ENCODE data around the gene MAPKBP1.

MAPKBP1 gene

DNA sequence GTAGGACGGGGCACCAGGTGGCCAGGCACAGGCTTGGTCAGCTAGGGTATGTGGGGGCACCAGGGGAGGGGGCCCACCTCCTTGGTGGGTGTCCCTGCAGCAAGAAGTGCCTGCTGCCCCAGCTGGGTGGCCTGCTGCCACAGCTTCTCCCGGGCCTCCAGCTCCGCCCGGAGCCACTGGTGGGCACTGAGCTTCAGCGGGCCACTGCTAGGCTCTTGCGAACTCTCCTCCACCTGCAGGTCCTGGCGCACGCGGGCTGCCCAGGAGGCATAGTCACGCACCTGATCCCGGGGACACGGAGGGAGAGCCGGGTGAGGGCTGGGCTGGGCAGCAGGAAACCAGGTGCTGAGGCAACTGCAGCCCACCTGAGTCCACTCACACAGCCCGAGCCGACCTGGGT, 94.0 kb downstream of the MAPKBP1 start:
- DNase-seq (ENCODE audit: low spot score) = no peak

DNA sequence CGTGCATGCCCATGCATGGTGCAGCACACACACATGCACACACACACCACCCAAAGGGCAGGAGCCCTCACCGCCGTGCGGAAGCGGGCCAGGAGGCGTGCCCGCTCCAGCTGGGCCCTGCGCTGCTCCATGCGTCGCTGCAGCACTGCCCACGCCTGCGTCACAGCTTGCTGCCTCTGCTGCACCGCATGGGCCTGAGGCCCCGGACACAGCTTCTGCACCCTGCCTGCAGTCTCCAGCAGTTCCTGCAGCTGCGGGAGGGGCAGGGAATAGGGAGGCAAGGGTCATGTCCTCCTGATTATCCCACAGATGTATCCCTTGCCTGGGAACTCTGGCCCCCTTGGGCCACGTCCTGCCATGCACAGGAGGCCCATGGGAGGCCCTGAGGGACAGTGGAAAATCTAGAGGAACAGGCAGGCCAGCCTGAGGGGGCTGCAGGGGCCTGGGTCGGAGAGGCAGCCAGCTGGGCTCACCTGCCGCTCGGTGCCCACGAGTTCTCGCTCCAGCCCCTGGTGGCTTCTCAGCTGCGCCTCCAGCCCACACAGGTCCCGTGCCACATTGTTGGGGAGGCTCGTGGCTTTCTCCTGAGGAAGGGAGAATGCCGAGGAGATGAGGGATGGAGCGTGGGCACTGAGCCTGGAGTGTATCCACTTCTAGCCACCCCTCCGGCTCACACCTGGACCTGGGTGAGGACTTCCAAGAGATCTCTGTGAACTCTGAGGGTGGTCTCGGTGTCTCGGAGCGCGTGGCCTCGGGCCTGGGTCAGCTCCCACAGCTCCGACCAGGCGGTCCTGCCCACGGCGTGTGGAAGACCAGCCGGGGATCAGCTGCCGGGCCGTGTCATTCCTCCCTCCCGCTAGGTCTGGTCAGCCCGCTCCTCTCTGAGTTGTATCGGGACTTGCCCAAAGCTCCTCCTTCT, 95.7 kb downstream of the MAPKBP1 start:
- DNase-seq (ENCODE audit: low spot score) = no peak

DNA sequence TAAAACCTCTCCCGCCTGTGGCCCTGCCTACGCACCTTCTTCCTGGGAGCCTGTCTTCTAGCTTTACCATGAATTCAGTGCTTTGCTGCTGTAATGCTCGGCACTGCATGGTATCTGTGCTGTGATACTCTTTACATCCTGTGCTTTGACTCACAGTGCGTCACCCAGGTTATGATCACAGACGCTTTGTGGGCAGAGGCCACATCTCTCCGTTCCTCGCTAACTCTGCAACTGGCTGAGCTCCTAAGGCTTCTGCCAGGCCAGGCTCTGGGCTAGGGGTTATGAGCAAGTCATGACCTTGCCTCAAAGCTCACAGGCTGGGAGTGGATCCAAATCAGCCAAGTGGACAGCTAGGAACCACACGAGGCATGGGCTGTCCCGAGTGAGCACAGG, 96.4 kb downstream of the MAPKBP1 start:
- DNase-seq (ENCODE audit: low spot score) = no peak

DNA sequence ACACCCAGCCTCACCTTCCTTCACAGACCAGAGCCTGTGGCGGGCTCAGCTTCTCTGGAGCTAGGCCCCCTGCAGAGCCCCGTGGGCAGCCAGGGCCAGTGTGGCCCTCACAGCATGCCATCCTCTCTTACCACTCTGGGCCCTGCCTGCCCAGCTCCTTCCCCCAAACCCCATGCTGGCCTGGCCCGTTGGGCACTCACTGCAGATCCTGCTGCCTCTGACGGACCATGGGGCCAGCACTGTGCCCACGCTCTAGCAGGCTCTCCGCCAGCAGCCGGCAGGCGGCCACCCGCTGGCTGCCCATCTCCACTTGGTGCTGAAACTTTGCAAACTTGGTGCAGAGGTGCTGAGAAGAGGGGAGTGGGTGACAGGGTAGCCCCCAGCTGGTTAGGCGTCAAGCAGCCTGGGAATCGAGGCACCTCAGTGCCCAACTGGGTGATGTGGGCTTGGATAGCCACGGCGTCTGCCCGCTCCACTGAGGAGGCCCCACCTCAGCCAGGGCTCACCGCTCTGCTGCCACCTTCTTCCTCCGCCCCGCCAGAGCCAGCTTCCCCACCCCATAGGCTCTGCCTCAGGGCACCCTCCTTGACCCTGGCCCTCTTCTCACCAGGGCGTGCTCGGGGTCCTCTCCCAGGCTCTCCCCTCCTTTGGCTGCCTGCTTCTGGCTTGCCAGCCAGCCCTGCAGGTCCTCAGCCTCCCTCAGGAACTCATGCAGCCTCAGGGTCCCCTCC, 97.1 kb downstream of the MAPKBP1 start:
- DNase-seq (ENCODE audit: low spot score) = no peak

DNA sequence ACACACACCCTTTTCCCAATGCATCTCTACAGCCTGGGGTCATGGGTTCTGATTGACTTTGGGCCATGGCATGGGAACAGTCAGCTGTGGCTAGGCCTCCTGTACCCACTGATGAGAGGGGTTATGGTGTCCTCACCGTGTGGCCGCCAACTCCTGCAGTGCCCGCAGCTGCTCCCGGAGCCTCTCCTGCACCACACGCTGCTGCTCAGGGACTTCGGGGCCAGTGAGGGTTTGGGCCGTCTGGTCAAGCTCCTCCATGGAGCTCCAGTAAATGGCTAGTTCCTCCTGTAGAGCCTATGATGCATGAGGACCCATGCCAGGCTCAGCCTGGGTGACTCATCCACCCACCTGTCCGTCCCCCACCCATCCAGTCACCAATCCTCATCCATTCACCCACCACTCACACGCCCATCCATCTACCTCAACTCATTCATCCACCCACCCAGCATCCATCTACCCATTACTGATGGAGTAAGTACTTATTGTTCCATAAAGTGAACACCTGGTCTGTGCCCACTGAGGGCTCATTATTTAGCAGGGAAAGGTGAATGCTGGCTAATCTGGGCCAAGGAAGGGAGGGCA, 98.0 kb downstream of the MAPKBP1 start:
- DNase-seq (ENCODE audit: low spot score) = no peak

DNA sequence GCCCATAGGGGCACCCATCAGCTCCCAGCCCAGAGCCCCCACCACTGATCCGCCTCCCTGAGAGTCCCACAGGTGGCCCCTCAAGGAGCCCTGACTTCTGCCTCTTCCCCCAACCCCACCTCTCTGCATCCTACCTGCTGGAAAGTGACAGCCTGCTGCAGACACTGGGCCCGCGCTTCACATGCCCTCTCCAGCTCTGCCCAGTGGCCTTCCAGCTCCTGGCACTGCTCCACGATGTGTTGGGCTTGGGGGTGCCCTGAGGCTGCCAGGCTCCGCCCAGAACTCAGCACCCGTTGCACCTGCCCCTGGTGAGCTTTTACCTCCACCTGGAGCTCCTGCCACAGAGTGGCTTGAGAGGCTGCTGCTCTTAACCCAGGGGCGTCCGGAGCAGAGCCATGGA, 99.4 kb downstream of the MAPKBP1 start:
- DNase-seq (ENCODE audit: low spot score) = no peak

DNA sequence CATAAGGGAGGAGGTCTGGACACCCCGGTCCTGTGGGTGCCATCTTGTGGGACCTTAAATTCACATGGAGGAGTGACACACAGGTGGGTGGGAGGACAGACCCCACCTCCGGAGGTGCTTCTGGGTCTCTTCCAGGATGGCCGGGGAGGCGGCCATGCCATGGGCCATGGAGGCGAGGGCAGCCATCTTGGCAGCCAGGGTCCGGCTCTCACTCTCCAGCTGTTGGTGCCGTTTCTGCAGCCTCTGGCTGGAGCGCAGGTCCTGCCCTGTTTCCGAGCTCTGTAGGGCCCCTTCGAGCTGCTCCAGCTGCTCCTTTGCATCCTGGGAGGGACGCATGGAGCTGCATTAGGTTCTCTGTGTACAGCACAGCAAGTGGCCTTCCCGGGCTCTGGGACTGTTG, 100.5 kb downstream of the MAPKBP1 start:
- DNase-seq (ENCODE audit: low spot score) = no peak

DNA sequence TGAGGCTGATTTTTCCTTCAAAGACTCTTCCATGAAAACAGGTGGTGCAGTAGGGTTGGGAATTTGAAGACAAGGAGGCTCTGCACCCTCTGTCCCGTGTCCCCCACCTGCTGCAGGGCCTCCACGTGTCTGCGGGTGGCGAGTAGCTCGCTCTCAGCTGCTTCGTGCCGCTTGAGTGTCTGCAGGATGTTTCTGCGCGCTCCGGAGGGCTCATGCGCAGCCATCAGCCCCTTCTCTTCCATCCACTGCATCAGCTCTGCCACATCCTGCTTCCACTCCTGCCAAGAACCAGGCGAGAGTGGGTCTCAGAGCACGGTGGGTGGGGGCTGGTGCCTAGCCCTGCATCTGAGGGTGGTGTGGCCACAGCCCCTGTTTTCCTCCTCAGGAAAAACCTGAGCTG, 101.7 kb downstream of the MAPKBP1 start:
- no peak for DNase-seq (ENCODE audit: low spot score)

DNA sequence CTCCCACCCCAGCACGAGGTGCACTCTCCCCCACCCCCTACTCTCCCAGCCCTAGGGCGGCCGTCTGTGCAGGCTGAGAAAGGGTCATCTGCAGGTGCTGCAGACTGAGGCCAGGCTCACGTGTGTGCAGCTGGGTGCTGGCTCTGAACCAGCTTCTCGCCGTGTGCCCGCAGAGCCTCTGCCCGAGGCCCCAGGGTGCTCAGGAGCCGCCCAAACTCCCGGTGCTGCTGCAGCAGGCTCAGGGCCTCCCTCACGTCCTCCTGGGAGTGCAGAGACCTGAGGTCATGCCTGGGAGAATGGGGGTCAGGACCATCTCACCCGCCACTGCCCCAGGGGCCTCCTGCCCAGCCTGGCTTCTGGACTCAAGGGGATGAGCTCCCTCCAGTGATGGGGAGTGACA, 102.4 kb downstream of the MAPKBP1 start:
- no peak for DNase-seq (ENCODE audit: low spot score)
